ENCODE data around the gene SEMA6A.

DNA sequence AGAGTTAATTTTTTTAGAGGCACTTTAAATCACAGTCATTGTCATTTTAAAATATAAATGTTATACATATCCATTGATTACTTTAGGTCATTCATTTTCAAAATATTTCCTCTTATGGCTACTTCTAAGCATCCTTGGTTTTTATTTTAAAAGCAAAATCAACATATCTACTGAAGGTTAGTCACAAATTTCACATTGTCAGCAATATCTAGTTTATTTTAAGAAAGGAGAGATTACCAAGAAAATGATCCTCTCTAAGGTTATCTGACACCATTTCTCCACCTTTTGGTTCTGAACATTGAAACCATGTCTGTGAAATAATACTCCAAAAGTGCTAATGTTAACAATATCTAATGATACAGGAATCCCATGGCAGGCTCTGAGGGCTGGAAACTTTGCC, 24.5 kb downstream of the SEMA6A start:
- TF ChIP-seq, protein P1, sequence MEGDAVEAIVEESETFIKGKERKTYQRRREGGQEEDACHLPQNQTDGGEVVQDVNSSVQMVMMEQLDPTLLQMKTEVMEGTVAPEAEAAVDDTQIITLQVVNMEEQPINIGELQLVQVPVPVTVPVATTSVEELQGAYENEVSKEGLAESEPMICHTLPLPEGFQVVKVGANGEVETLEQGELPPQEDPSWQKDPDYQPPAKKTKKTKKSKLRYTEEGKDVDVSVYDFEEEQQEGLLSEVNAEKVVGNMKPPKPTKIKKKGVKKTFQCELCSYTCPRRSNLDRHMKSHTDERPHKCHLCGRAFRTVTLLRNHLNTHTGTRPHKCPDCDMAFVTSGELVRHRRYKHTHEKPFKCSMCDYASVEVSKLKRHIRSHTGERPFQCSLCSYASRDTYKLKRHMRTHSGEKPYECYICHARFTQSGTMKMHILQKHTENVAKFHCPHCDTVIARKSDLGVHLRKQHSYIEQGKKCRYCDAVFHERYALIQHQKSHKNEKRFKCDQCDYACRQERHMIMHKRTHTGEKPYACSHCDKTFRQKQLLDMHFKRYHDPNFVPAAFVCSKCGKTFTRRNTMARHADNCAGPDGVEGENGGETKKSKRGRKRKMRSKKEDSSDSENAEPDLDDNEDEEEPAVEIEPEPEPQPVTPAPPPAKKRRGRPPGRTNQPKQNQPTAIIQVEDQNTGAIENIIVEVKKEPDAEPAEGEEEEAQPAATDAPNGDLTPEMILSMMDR (IDR thresholded peaks at IDR 0.05), result no peak
- TF ChIP-seq POLR2A (IDR thresholded peaks at IDR 0.05), result no peak
- TF ChIP-seq POLR2AphosphoS5 (IDR thresholded peaks at IDR 0.05), result no peak
- no peak for TF ChIP-seq EP300 (IDR thresholded peaks at IDR 0.05)

All from sigmoid colon (tissue), 4 donors.